ENCODE measurements around the gene NINJ1. TPM values are rescaled to one million over a fixed set of nuclear protein-coding genes. Genes with fewer than 3 reads are reported as not detected.

The NINJ1 gene
- total and polyA plus RNA-seq, 2 of the 13 experiments (the other 11 are each of a cell fraction or from before 2014, with no cell fraction given), result 81.2 to 92.1 TPM

- TF ChIP-seq SIN3A (IDR thresholded peaks at IDR 0.05; ENCODE audit: borderline replicate concordance, low read depth, low read length), result 0 out of 2 replicates have a peak, but pooled peaks have one; percentile 7
- TF ChIP-seq HNRNPUL1 (IDR thresholded peaks at IDR 0.05; ENCODE audit: low read depth, low read length), result no peak
- peak; percentile 43; the same call in 1 of the 2 replicates for TF ChIP-seq ZMYM3 (CRISPR knock-in tag; IDR thresholded peaks at IDR 0.05)
- peak; percentile 21; the same call in 1 of the 2 replicates for TF ChIP-seq ZNF451 (CRISPR knock-in tag; IDR thresholded peaks at IDR 0.05)
- peak; percentile 97 for TF ChIP-seq ZNF768 (CRISPR knock-in tag; IDR thresholded peaks at IDR 0.05)
- no peak for TF ChIP-seq ZBTB42 (CRISPR knock-in tag; IDR thresholded peaks at IDR 0.05)
- TF ChIP-seq CREM (IDR thresholded peaks at IDR 0.05), result peak; percentile 67
- no peak for TF ChIP-seq CREM (CRISPR knock-in tag; IDR thresholded peaks at IDR 0.05)
- 0 out of 2 replicates have a peak, but pooled peaks have one; percentile 48 for TF ChIP-seq HNRNPL (IDR thresholded peaks at IDR 0.05; ENCODE audit: low read depth, low read length)
- 0 out of 2 replicates have a peak, but pooled peaks have one; percentile 18 for TF ChIP-seq ETV5 (CRISPR knock-in tag; IDR thresholded peaks at IDR 0.05; ENCODE audit: borderline replicate concordance)
- TF ChIP-seq ZNF501 (CRISPR knock-in tag; IDR thresholded peaks at IDR 0.05), result peak; percentile 57; the same call in 1 of the 2 replicates
- TF ChIP-seq GATAD2A (CRISPR knock-in tag; IDR thresholded peaks at IDR 0.05), result peak; percentile 51
- 0 out of 2 replicates have a peak, but pooled peaks have one; percentile 54 for TF ChIP-seq ZNF788 (CRISPR knock-in tag; IDR thresholded peaks at IDR 0.05; ENCODE audit: borderline replicate concordance)
- TF ChIP-seq JDP2 (CRISPR knock-in tag; IDR thresholded peaks at IDR 0.05; ENCODE audit: borderline replicate concordance), result peak; percentile 6; the same call in 1 of the 2 replicates
- TF ChIP-seq RARA (CRISPR knock-in tag; IDR thresholded peaks at IDR 0.05), result peak; percentile 34
- TF ChIP-seq RXRB (CRISPR knock-in tag; IDR thresholded peaks at IDR 0.05; ENCODE audit: borderline replicate concordance), result peak; percentile 14; the same call in 1 of the 2 replicates
- peak; percentile 45; the same call in 1 of the 2 replicates for TF ChIP-seq ZNF441 (CRISPR knock-in tag; IDR thresholded peaks at IDR 0.05; ENCODE audit: borderline replicate concordance)
- TF ChIP-seq, protein P1, sequence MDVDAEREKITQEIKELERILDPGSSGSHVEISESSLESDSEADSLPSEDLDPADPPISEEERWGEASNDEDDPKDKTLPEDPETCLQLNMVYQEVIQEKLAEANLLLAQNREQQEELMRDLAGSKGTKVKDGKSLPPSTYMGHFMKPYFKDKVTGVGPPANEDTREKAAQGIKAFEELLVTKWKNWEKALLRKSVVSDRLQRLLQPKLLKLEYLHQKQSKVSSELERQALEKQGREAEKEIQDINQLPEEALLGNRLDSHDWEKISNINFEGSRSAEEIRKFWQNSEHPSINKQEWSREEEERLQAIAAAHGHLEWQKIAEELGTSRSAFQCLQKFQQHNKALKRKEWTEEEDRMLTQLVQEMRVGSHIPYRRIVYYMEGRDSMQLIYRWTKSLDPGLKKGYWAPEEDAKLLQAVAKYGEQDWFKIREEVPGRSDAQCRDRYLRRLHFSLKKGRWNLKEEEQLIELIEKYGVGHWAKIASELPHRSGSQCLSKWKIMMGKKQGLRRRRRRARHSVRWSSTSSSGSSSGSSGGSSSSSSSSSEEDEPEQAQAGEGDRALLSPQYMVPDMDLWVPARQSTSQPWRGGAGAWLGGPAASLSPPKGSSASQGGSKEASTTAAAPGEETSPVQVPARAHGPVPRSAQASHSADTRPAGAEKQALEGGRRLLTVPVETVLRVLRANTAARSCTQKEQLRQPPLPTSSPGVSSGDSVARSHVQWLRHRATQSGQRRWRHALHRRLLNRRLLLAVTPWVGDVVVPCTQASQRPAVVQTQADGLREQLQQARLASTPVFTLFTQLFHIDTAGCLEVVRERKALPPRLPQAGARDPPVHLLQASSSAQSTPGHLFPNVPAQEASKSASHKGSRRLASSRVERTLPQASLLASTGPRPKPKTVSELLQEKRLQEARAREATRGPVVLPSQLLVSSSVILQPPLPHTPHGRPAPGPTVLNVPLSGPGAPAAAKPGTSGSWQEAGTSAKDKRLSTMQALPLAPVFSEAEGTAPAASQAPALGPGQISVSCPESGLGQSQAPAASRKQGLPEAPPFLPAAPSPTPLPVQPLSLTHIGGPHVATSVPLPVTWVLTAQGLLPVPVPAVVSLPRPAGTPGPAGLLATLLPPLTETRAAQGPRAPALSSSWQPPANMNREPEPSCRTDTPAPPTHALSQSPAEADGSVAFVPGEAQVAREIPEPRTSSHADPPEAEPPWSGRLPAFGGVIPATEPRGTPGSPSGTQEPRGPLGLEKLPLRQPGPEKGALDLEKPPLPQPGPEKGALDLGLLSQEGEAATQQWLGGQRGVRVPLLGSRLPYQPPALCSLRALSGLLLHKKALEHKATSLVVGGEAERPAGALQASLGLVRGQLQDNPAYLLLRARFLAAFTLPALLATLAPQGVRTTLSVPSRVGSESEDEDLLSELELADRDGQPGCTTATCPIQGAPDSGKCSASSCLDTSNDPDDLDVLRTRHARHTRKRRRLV (CRISPR knock-in tag; IDR thresholded peaks at IDR 0.05), result no peak
- TF ChIP-seq TARDBP (CRISPR knock-in tag; IDR thresholded peaks at IDR 0.05), result peak; percentile 41
- TF ChIP-seq ZNF143 (CRISPR knock-in tag; IDR thresholded peaks at IDR 0.05), result no peak
- TF ChIP-seq ZNF605 (CRISPR knock-in tag; IDR thresholded peaks at IDR 0.05), result peak; percentile 81
- peak; percentile 16; the same call in 1 of the 2 replicates for TF ChIP-seq KDM6A (CRISPR knock-in tag; IDR thresholded peaks at IDR 0.05; ENCODE audit: low read depth)
- TF ChIP-seq CEBPG (CRISPR knock-in tag; IDR thresholded peaks at IDR 0.05), result peak; percentile 81; the same call in 1 of the 2 replicates
- TF ChIP-seq CREB1 (IDR thresholded peaks at IDR 0.05), result peak; percentile 87
- no peak for TF ChIP-seq CREB1 (CRISPR knock-in tag; IDR thresholded peaks at IDR 0.05)
- no peak; the same call in none of the 2 replicates for TF ChIP-seq ZFP91 (CRISPR knock-in tag; IDR thresholded peaks at IDR 0.05; ENCODE audit: borderline replicate concordance)
These were observed 938 bp downstream of the NINJ1 start (continued) for GRCh38 chr9:93132946-93133680.
